AG04449 (cell line): Measurements from ENCODE around the gene CEL.
"Not testable (repeated sequence)": the region's sequence is repeated elsewhere in the genome, so short reads cannot be mapped to it uniquely, and the experiment has no call there.

Experiments
- CTCF ChIA-PET: fragments of 350-600 bp; formaldehyde crosslinking; extraction: SDS; loops from one replicate; lab custom pipeline; 2021; ENCODE audit warnings: antibody characterized with exemption; lab: Yijun Ruan, JAX
- POLR2A ChIA-PET: fragments of 400-600, 350-600 bp; formaldehyde crosslinking; extraction: SDS; loops from one replicate; lab custom pipeline; 2020; ENCODE audit warnings: antibody characterized with exemption, inconsistent platforms; lab: Yijun Ruan, JAX
- DNase-seq: peaks from one replicate; pipeline ENCODE4 v3.0.0-alpha.2; 2010; ENCODE audit warnings: low read depth, low spot score
- H3K4me3 ChIP-seq: 2 replicates; pipeline ENCODE4 v1.5.1; 2011; ENCODE audit warnings: low read depth, mild to moderate bottlenecking, control low read depth, low read length
- CTCF ChIP-seq: IDR thresholded peaks from one replicate; pipeline ENCODE4 v1.5.1; 2011; ENCODE audit warnings: mild to moderate bottlenecking, moderate library complexity, low read length, control low read depth, inconsistent platforms; ENCODE audit not compliant: insufficient read depth; ENCODE audit errors: missing control alignments

Gene CEL

GRCh38 chr9:133067813-133068212 is 6.0 kb downstream of the CEL start:
- H3K4me3 ChIP-seq = no peak overlapping the region
- TF ChIP-seq CTCF = no peak
- CTCF ChIA-PET = interaction anchor here (1.3 to 1.9 kb wide), 2 partner anchors 77 to 79 kb away, joined by 5 to 6 read pairs; no protein-coding TSS in a partner anchor
- DNase-seq = no peak
- POLR2A ChIA-PET = no interaction called here

- CTCF ChIA-PET = interaction anchor here (1.9 kb wide), 1 partner anchor 79 kb away, joined by 5 read pairs; no protein-coding TSS in a partner anchor
- POLR2A ChIA-PET, H3K4me3 ChIP-seq, DNase-seq: not testable (repeated sequence)
These were observed 6.7 kb downstream of the CEL start for GRCh38 chr9:133068431-133068830.

GRCh38 chr9:133070500-133070961 is 8.8 kb downstream of the CEL start:
- CTCF ChIA-PET = interaction anchor here (1.1 kb wide), 1 partner anchor 74 kb away, joined by 3 read pairs; no protein-coding TSS in a partner anchor
- H3K4me3 ChIP-seq, POLR2A ChIA-PET, DNase-seq: not testable (repeated sequence)

- CTCF ChIA-PET = interaction anchor here (1.1 kb wide), 1 partner anchor 73 kb away, joined by 3 read pairs; no protein-coding TSS in a partner anchor
- H3K4me3 ChIP-seq, DNase-seq, POLR2A ChIA-PET: not testable (repeated sequence)
These were observed 9.2 kb downstream of the CEL start for GRCh38 chr9:133070985-133071384.

GRCh38 chr9:133071484-133072150 is 9.8 kb downstream of the CEL start:
- CTCF ChIA-PET = interaction anchor here (0.8 to 1.1 kb wide), 2 partner anchors 73 to 74 kb away, joined by 3 read pairs; no protein-coding TSS in a partner anchor
- DNase-seq = no peak
- H3K4me3 ChIP-seq = no peak overlapping the region
- no peak for TF ChIP-seq CTCF
- POLR2A ChIA-PET = no interaction called here

- CTCF ChIA-PET = interaction anchor here (0.8 kb wide), 1 partner anchor 73 kb away, joined by 3 read pairs; no protein-coding TSS in a partner anchor
- H3K4me3 ChIP-seq, DNase-seq, POLR2A ChIA-PET: not testable (repeated sequence)
These were observed 10.4 kb downstream of the CEL start for GRCh38 chr9:133072210-133072609.

GRCh38 chr9:133073086-133074014 is 11.6 kb downstream of the CEL start:
- H3K4me3 ChIP-seq = no peak overlapping the region
- no peak for DNase-seq
- TF ChIP-seq CTCF = no peak
- ChIA-PET POLR2A (no interaction called here), CTCF (interaction anchor here (1.2 to 4.9 kb wide), 3 partner anchors 30 to 72 kb away, joined by 4 to 68 read pairs (median 17); no protein-coding TSS in a partner anchor)

GRCh38 chr9:133074111-133074651 is 12.4 kb downstream of the CEL start:
- DNase-seq = no peak
- TF ChIP-seq CTCF = no peak
- no peak overlapping the region for H3K4me3 ChIP-seq
- ChIA-PET POLR2A (no interaction called here), CTCF (interaction anchor here (0.9 to 4.9 kb wide), 4 partner anchors 29 to 72 kb away, joined by 3 to 68 read pairs (median 10); no protein-coding TSS in a partner anchor)
